Sigmoid colon (tissue), 7 donors: Measurements from ENCODE around the gene CUX1. TPM values are rescaled to one million over a fixed set of nuclear protein-coding genes. Genes with fewer than 3 reads are reported as not detected.

ENCODE experiments used
- DNase-seq: peaks from one replicate; pipeline ENCODE4 v3.0.0-alpha.2; 2019
- H3K27ac ChIP-seq, 4 donors: fragments of 200-600 bp; sonication (generic); one replicate each; pipeline ENCODE4 v1.5.1; 2016 to 2019; ENCODE audit warnings: mild to moderate bottlenecking in 1 of 4
- H3K27me3 ChIP-seq, 3 donors: fragments of 200-600 bp; sonication (generic); one replicate each; pipeline ENCODE4 v1.5.1; 2019; ENCODE audit warnings: mild to moderate bottlenecking in 1 of 3
- H3K36me3 ChIP-seq, 4 donors: fragments of 200-600 bp; sonication (generic); one replicate each; pipeline ENCODE4 v1.5.1; 2016 to 2019
- H3K4me1 ChIP-seq, 4 donors: fragments of 200-600 bp; sonication (generic); one replicate each; pipeline ENCODE4 v1.5.1; 2017 to 2019
- H3K4me3 ChIP-seq, 4 donors: fragments of 200-600 bp; sonication (generic); one replicate each; pipeline ENCODE4 v1.5.1; 2017 to 2019; ENCODE audit warnings: mild to moderate bottlenecking in 2 of 4, moderate library complexity in 1 of 4
- H3K9me3 ChIP-seq, 4 donors: fragments of 200-600 bp in 3 of 4; sonication (generic) in 3 of 4; one replicate each; pipeline versions ENCODE4 v1.5.1 to v1.6.1; 2013 to 2019
- CTCF ChIP-seq, 4 experiments: fragments of 450-650 bp in 3 of 4; fragments of 200-600 bp in 1 of 4; IDR thresholded peaks; one replicate each; pipeline ENCODE4 v1.5.1; 2016 to 2019; ENCODE audit warnings: antibody characterized with exemption in 4 of 4, mild to moderate bottlenecking in 3 of 4, moderate library complexity in 2 of 4
- EP300 ChIP-seq, 4 donors: sonication (generic); formaldehyde crosslinking; IDR thresholded peaks; one replicate each; pipeline ENCODE4 v1.6.1; 2017; ENCODE audit warnings: antibody characterized with exemption in 4 of 4
- POLR2A ChIP-seq, 2 donors: fragments of 450-650 bp; IDR thresholded peaks; one replicate each; pipeline ENCODE4 v1.6.1; 2016; ENCODE audit warnings: antibody characterized with exemption in 2 of 2, mild to moderate bottlenecking in 2 of 2, moderate library complexity in 2 of 2
- POLR2AphosphoS5 ChIP-seq, 4 donors: sonication (generic); formaldehyde crosslinking; IDR thresholded peaks; one replicate each; pipeline ENCODE4 v1.6.1; 2017; ENCODE audit warnings: antibody characterized with exemption in 4 of 4
- WGBS, 2 donors: extraction: QIAGEN DNeasy Blood & Tissue Kit; methylation state at CpG; one replicate each; pipeline ENCODE4 v1.1.7; 2013; 5-methylcytosine and 5-hydroxymethylcytosine counted together
- intact Hi-C: fragments of 100-400 bp; cut with DNase I; formaldehyde crosslinking; loops from one replicate; pipeline ENCODE4 v1.15.1; 2023
- polyA plus RNA-seq, 3 donors: library from polyadenylated mRNA; stranded (reverse); fragments of 200-250 nt; gene quantifications; one replicate each; pipeline ENCODE4 v1.2.3, GENCODE V29; 2013
- total RNA-seq, 4 donors: library from RNA; depleted of rRNA; stranded (reverse); fragments of >200 nt; gene quantifications; one replicate each; pipeline ENCODE4 v1.1.0, GENCODE V29; 2016
- donor health status: healthy with polysubstance abuse.
- donor health status: Bipolar disorder and iron deficiency.
- donor health status: healthy.

Gene CUX1
- total and polyA plus RNA-seq, 7 donors, result 46.7 to 127 (median 49.9) TPM

DNA sequence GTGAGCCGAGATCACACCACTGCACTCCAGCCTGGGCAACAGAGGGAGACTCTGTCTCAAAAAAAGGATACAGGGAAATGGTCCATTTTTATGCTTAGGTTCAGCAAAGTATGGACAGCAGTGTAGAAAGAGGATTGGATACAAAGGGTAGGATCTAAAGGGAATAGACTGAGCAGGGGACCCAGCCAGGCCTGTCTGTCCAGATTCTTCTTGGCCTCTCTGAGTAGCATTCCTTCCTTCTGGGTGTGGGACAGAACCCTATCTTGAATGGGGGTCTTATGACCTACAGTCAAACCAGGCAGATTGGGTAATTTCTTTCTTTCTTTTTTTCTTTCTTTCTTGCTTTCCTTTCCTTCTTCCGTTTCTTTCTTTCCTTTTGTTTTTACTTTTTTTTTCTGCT, 494.9 kb downstream of the CUX1 start:
- Histone ChIP-seq H3K27ac (no peak overlapping the region), H3K4me3 (no peak overlapping the region), H3K4me1 (no peaks in the 10 kb centered on the region), H3K36me3 (no peaks in the 10 kb centered on the region), H3K27me3 (no peaks in the 10 kb centered on the region), H3K9me3 (no peaks in the 10 kb centered on the region)
- WGBS, 2 donors, result 77 to 90% methylated on average over 2 of the region's 2 CpGs
- TF ChIP-seq POLR2AphosphoS5 (IDR thresholded peaks at IDR 0.05) (no peak), EP300 (IDR thresholded peaks at IDR 0.05) (no peak), POLR2A (IDR thresholded peaks at IDR 0.05) (no peak), CTCF (IDR thresholded peaks at IDR 0.05) (no peak)
- intact Hi-C loops, result no loop called here
- DNase-seq, result no peak

DNA sequence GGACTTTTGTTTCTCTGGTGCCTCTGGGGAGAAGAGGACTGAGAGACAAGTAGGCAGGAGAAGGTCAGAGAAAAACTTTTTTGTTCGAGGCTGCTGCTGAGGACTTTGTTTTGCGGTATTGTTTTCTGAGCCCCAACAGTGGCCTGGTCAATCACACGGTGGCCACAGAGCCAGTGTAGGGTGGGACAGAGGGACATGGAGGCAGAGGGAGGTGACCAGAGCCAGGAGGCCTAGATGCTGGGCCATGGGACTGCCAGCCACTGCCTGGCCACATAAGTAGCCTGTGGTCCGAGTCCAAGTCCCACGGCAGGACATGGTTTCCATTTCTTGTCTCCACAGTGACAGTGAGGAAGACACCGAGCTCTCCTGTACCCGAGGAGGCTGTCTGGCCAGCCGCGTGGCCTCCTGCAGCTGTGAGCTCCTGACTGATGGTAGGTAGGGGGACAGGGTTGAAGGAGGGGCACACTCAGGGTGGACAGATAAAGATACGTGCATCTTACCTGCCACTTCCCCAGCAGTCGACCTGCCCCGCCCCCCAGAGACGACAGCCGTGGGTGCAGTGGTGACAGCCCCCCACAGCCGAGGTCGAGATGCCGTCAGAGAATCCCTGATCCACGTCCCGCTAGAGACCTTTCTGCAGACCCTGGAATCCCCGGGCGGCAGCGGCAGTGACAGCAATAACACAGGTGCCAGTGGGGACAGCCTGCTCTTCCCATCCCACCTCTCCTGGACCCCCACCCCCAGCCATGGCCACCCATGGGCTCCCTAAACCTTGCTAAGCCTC, 496.8 kb downstream of the CUX1 start:
- WGBS, 2 donors, result 91 to 94% methylated on average over 22 of the region's 22 CpGs
- intact Hi-C loops, result no loop called here
- TF ChIP-seq POLR2AphosphoS5 (IDR thresholded peaks at IDR 0.05) (no peak), EP300 (IDR thresholded peaks at IDR 0.05) (no peak), CTCF (IDR thresholded peaks at IDR 0.05) (no peak), POLR2A (IDR thresholded peaks at IDR 0.05) (no peak)

DNA sequence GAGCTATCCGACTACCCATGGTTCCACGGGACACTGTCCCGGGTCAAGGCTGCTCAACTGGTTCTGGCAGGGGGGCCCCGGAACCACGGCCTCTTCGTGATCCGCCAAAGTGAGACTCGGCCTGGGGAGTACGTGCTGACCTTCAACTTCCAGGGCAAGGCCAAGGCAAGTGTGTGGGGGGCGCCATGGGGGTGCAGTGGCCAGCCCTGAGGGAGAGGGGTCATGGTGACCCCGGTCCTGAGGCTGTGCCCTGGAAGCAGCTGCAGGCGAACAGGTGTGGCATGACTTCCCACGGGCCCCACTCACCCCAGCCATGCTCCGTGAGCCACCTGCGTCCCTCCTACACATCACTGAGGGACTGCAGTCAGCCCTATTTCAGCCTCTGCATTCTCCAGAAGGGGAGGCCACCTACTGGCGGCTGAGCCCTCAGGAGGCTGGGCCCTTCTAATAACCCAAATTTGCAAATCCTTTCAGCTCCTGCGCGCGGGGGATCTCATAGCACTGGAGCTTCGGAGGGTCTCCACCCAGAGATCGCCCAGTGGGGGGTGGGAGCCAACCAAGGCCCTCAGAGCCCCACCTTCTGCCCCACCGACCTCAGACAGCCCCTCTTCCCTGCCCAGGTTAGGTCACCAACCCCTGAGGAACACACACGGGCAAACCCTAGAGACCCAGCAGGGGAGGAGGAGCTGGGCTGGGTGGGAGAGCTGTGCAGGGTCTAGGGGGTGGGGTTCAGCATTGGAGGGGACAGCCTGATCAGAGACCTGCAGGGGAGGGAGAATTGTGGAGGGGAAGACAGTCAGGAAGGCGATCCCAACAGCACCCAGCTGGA, 500.0 kb downstream of the CUX1 start:
- WGBS, 2 donors, result 89 to 92% methylated on average over 24 of the region's 24 CpGs
- H3K4me1 ChIP-seq, result no peaks in the 10 kb centered on the region
- no peak overlapping the region for H3K27ac ChIP-seq
- DNase-seq, result no peak
- TF ChIP-seq CTCF (IDR thresholded peaks at IDR 0.05), result no peak
- H3K27me3 ChIP-seq, result peaks cover 4 to 22% (median 5%) of the 10 kb centered on the region in 3 donors
- no peak overlapping the region for H3K4me3 ChIP-seq
- intact Hi-C loops, result no loop called here
- H3K36me3 ChIP-seq, result no peaks in the 10 kb centered on the region
- H3K9me3 ChIP-seq, result no peaks in the 10 kb centered on the region

More for the DNA sequence above, 496.8 kb downstream of the CUX1 start:
- Histone ChIP-seq H3K27me3 (no peaks in the 10 kb centered on the region), H3K4me3 (no peak overlapping the region), H3K36me3 (no peaks in the 10 kb centered on the region), H3K9me3 (no peaks in the 10 kb centered on the region), H3K27ac (no peak overlapping the region), H3K4me1 (no peaks in the 10 kb centered on the region)
- DNase-seq, result peak; percentile 41

DNA sequence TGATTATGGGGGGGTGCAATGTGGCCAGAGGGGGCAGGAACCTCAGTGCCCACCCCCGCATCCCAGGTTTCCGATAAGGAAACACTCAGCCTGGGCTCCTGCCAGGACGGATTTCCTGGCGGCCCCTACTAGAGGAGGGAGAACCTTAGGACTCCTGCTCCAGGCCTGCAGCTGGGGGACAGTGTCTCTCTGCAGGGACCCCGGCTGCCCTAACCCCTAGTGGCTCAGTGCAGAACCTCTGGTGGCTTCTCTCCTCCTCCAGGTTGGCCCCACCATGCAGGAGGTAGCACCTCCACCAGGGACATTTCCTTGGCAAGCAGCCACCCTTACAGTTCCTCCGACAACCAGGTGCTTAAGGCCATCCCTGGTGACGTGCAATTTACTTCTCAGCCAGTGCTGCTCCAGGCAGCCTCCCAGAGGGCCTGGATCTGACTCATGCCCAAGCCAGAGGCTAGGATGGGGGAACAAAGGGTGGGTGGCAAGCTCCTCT, 501.1 kb downstream of the CUX1 start:
- Histone ChIP-seq H3K4me1 (no peaks in the 10 kb centered on the region), H3K9me3 (no peaks in the 10 kb centered on the region), H3K36me3 (no peaks in the 10 kb centered on the region), H3K27me3 (peaks cover 4 to 30% (median 5%) of the 10 kb centered on the region in 3 donors), H3K4me3 (no peak overlapping the region), H3K27ac (no peak overlapping the region)
- TF ChIP-seq CTCF (IDR thresholded peaks at IDR 0.05) (no peak), POLR2A (IDR thresholded peaks at IDR 0.05) (no peak), POLR2AphosphoS5 (IDR thresholded peaks at IDR 0.05) (no peak)
- 69 to 80% methylated on average over 7 of the region's 7 CpGs for WGBS, 2 donors
- intact Hi-C loops, result no loop called here
- DNase-seq, result no peak
